Hematopoietic multipotent progenitor cell treated with erythropoietin and hydrocortisone succinate and interleukin-3 and kit ligand, for 4 days (in vitro differentiated cells): ENCODE measurements around the gene LRTM1.

Experiments
- DNase-seq: peaks from one replicate; pipeline ENCODE4 v3.0.0-alpha.2; 2015

The LRTM1 gene

DNA sequence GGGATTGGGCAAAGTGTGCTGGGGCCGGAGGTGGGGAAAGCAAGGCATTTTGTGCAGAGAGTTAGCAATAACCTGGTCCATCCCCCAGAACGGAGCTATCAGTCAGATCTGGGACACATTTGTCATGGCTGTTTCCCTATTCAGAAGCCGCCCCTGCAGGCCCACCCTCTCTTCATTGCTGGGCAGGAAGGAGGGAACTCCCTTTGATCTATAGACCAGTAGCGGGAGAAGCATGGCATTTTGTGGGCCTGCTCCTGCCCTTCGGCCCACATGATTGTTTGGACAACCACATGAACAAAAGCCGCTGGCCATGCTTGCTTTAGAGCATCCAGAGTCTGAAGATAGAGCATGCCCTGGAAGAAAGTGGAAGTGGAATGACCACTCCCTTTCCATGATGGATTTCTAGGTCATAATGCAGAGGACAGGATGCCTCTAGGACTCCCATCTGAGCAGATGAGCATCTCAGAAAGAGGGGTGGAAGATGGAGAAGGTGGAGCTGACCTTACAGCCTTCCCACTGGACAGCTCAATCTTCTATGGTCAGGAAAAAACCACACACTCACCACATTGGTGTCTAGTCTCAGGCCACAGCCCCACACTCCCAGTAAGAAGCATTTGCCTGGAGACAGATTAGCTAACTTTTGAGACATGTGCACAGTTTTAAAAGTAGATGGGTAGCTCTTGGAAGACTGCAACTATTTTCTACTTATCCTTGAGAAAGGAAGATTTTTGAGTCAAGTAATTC is 11.9 kb upstream of the LRTM1 start:
- DNase-seq = no peak

DNA sequence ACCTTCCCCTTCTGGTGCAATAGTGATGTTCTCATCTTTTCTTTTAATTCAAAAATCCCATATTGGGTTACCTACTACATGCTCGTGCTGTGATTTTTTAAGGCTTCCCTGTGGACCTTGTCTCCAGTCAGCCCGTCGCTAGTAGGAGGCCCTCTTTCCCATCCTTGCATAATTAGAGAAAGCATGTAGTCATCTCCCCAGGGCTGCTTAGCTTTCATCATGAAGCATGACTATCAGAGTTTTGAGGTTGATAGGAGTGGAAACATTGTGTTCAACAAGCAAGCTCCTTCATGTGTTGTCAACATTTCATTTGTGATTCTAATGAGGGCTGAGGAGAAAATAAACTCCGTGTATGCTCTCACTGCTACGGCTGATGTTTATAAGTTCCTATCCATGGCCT is 8.7 kb upstream of the LRTM1 start:
- DNase-seq = no peak

DNA sequence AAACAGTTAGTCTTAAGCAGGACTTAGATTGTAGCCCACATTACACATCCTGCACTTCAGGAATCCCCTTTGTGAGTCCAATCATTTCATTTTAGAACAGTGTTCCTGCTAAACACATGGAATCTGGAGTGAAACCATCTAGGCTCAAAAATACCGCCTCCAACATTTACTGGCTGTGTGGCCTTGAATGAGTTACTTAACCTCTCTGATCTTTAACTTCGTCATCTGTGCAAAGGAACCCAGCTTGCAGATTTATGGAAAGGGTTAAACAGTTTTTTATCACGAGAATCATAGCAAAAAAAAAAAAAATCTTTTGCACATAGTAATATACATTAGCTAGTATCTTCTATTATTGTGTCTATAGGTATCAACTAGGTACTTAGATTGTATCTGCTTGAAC is 8.0 kb upstream of the LRTM1 start:
- no peak for DNase-seq

GRCh38 chr3:54932606-54933005 is 4.7 kb upstream of the LRTM1 start:
- DNase-seq = no peak

GRCh38 chr3:54931182-54931581 is 3.3 kb upstream of the LRTM1 start:
- peak; percentile 46 for DNase-seq

DNA sequence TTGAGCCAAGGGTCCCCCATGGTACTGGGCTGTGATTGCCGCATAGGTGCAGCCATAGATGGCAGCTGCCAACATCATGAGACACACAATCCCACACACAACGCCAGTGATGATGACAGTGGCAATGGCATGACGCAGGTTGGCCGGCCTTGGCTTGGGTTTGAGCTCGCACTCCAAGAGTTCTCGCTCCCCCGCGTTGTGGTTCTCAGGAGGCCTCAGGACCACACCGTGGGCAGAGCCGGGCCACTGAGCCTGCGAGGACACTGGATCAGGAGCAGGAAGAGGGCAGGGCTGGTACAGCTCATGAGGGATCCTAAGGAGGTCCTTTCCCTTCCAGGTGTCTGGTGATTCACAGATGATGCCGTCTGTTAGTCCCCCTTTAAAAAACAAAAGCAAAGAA is 9.3 kb downstream of the LRTM1 start:
- DNase-seq = no peak

GRCh38 chr3:54917862-54918261 is 10.0 kb downstream of the LRTM1 start:
- no peak for DNase-seq

- no peak for DNase-seq
These were observed 10.7 kb downstream of the LRTM1 start for GRCh38 chr3:54917174-54917573.

DNA sequence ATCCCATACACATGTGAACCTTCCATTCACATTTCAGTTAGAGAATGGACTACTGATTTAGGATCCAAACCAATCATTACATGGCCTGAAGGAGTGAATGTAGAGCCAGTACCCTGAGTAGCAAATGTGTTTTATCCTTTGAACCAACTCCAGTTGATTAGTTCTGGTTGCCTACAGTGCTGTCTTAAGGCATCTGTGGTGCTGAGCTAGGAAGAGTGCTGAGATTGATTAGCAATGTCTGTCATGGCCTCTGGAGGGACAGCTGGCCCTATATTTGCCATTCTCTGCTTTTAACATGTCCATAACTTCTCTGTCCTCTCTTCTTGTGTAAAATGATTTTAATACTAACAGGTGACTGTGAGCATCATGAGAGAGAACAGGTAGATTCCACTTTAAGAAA is 11.1 kb downstream of the LRTM1 start:
- no peak for DNase-seq

DNA sequence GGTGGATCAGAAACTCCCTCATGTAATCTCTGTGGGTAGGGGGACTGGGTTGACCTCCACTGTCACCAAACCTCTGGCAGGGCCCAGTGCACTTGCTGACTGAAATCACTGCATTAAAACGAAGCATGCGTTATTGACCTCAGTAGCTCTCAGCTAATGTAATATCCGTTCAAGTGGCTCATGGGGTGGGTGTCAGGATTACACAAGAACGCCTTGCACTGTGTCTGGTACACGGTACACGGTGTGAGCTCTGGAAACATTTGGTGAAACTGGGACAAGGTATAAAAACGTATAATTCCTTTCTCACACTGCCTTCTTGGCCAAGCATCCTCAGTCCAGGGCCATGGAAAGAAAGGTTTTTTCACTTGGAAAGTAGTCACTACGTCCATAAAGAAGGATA is 11.9 kb downstream of the LRTM1 start:
- no peak for DNase-seq

DNA sequence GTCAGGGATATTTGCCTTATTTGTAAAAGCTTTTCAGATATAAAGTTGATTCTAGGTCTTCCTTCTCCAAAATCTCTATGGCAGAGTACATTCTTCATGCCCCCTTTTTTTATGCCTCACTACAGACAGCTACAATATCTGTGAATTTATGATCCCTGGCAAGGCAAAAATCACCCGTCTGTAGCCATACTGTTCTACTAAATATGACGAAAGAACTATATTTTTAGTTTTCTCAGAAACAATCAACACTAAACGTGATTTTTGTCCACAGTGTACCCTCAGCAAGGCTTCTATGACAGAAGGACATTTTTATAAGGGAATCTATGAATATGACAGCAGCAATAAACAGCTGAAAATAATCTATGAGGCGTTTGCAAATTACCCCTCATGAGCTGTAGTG is 12.7 kb downstream of the LRTM1 start:
- peak; percentile 14 for DNase-seq

DNA sequence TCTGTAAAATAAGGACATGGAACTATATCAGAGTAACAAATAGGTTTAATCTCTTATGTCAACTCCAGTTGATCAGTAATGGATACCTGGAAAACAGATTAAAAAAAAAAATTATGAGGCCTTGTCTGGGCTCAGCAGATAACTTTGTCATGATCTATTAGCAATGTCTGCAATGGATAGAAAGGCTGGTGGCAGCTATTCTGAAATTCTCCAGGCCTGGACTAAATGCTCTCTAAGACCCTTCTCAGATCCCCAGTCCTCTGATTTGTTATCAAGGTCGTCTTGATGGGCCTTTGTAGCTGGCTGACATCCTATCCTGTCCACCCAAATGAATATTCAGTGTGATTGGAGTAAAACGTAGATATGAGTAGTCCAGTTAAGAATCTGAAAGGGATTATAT is 13.7 kb downstream of the LRTM1 start:
- DNase-seq = no peak

DNA sequence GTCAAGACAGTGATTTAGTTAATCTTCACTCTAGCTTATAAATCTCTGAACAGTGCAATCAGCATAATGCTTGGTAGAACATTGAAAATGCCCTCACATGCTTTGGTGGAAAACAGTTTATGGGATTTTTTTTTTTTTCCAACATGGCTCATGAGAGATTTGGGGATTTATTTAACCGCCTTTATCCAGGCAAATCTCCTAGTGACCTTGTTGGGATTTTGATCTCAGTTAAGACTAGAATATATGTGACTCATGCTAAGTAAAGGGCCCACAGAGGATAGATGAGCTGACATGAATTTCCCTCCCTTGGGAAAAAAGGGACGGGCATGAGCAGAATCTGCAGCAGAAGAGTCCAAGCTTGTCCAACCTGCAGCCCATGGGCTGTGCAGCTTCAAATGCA is 18.7 kb downstream of the LRTM1 start:
- DNase-seq = no peak

GRCh38 chr3:54906763-54907162 is 21.1 kb downstream of the LRTM1 start:
- no peak for DNase-seq

GRCh38 chr3:54905920-54906319 is 21.9 kb downstream of the LRTM1 start:
- no peak for DNase-seq

DNA sequence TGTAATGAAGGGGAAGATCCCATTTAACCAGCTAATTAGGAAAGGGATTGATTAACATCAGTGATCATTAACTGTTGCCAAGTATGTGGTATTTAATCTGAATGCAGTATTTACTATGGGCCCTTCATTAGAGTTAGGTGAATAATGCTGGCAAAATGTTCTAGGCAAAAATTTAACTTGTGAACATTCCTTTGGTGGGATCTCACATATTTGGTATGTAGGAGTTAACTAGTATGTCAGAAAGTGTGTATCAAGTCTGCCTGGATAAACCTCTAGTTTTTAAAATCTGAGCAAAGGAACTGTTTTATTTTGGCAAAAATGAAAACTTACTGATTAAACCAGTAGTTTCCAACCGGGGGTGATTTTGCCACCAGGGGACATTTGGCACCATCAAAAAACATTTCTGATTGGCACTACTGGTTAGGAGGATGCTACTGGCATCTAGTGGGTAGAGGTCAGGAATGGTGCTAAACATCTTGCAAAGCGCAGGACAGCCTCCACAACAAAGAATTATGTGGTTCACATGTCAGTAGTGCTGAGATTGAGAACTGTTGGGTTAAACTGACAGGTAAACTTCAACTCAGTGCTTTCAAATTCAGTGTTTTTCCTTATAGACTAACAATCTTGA is 22.5 kb downstream of the LRTM1 start:
- no peak for DNase-seq

- DNase-seq = no peak
These were observed 25.8 kb downstream of the LRTM1 start for GRCh38 chr3:54901906-54902685.

DNA sequence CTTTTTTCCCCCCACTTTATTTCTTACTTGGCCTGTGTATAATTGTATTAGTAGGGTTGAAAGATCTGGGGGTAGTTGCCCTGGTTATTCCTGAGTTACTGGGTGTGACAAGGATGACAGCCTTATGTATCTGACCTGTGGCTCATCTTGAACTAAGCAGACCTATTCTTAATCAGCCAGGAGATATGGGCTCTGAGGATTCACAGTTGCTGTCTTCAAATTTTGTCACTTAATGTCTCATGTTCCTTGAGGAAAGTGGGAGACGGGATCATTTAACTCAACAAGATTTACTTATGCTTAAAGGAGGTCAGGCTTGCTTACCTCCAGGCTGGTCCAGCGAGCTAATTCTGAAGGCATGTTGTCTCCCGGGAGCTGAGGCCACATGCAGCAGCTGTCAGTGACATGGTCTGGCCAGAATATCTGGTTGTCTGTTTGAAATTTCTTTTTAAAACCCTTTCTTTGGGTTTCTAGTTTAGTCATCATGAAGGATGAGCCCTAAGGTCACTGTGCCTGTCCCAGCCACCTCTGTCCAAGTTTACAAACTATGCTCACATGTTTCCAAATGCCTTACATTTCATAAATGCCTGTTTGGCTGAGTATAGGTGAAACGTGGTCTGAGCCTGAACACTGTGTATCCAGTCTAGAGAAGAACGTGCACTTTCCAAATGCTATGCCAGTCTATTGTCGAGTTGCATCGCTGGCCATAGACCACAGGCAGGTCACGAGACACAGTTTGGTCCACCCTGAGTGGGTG is 26.8 kb downstream of the LRTM1 start:
- no peak for DNase-seq

DNA sequence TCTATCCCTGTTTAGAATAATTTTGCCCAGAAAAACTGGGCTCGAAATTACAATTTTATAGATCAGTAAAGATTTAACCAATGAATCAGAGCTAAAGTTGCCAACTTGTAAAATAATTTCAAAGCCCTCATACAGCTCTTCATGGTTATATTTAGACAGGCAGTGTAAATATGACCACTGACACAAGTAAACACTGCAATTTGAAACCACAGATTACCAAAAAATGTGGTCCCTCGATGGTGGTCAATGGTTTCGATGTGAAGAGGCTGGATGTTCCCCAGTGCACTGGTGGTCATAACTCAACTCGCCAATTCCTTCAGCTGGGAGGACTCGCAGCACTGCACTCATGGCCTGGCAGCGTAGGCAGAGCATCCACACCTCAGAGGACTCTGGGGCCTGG is 28.6 kb downstream of the LRTM1 start:
- no peak for DNase-seq

DNA sequence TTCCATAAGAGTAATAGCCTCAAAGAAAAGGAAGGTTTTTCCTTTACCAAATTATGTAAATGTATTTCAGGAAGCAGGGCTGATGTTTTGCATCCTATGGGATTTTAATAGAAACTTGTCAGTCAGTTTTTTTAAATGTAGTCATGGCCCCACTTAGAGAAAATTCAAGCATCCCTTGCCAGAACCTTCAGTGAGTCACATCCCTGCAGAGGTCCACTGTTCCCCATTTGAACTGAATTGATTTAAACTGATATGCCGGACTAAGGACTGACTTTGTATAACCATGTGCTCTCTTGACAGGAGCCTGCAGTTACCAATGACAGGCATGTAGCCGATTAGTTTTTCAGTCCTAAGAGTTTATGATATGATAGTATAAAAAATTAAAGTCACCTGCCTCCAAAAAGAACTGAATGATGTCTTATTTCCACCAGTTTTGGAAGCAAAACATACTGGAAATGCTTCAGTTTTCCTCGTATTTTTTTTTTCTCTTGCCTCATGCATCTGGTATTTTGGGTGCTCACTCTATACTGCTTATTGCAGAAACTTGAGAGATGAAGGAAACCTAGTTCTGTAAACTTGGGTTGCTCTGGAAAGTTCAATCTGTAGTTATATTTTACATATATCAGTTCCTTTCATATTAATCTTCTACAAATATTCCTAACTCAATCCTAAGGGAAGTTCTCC is 30.7 kb downstream of the LRTM1 start:
- DNase-seq = no peak

DNA sequence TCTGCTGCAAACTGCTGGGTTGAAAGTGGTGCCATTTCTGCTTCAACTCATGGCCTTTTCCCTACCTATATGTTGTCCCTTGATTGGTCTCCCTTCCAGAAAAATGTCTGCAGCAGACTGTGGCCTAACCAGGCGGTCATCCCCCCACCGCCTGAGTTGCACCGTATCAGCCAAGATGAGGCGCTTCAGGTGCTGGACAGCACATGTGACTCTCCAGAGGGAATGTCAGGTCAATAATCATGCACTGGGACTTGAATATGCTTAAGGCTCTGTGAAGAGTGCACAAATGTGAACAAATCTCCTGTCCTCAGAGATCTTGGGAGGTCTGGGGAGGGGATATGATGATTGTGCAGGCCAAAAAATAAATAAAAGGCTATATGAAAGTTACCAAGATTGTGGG is 32.2 kb downstream of the LRTM1 start:
- no peak for DNase-seq

DNA sequence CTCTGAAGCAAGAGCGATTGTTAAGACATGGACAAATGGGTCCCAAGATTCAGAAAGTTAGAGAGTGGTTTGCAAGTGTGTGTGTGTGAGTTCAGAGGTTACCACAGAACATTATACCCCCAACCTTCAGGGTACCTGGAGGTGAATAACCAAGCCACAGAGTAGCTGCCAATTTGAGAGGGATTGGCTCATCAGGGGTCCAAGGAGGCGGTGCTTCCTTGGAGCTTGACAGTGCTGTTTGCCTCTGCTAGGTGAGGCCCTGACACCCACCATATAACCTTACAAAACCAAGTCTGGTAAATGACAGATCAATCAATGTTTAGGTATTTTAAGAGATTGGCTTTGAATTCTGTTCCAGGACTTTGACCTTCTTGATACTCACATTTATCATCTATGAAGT is 35.7 kb downstream of the LRTM1 start:
- no peak for DNase-seq

DNA sequence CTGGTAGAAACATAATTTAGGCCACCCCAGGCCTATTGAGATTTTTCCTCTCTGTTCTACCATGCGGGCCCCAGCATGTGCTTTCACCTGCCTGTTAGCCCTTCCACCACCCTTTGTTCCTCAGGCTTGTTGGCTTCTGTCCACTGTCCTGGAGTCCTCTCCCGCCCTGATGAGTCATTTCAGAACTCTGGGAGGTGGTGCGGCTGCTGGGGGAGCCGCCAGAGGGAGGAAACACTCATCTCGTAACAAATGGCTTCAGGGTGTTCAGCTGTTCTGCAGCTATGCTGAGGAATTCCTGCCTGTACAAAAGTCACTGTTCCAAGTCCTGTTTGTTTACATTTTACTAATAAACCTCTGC is 36.3 kb downstream of the LRTM1 start:
- peak; percentile 56 for DNase-seq
